Superior temporal gyrus (tissue), 1 donor: Measurements from ENCODE around the gene SNF8.
"Not testable (repeated sequence)": the region's sequence is repeated elsewhere in the genome, so short reads cannot be mapped to it uniquely, and the experiment has no call there.

Source experiments
- DNase-seq: peaks from one replicate; pipeline ENCODE4 v3.0.0-alpha.2; 2016; ENCODE audit errors: extremely low spot score

The SNF8 gene, protein sequence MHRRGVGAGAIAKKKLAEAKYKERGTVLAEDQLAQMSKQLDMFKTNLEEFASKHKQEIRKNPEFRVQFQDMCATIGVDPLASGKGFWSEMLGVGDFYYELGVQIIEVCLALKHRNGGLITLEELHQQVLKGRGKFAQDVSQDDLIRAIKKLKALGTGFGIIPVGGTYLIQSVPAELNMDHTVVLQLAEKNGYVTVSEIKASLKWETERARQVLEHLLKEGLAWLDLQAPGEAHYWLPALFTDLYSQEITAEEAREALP

DNA sequence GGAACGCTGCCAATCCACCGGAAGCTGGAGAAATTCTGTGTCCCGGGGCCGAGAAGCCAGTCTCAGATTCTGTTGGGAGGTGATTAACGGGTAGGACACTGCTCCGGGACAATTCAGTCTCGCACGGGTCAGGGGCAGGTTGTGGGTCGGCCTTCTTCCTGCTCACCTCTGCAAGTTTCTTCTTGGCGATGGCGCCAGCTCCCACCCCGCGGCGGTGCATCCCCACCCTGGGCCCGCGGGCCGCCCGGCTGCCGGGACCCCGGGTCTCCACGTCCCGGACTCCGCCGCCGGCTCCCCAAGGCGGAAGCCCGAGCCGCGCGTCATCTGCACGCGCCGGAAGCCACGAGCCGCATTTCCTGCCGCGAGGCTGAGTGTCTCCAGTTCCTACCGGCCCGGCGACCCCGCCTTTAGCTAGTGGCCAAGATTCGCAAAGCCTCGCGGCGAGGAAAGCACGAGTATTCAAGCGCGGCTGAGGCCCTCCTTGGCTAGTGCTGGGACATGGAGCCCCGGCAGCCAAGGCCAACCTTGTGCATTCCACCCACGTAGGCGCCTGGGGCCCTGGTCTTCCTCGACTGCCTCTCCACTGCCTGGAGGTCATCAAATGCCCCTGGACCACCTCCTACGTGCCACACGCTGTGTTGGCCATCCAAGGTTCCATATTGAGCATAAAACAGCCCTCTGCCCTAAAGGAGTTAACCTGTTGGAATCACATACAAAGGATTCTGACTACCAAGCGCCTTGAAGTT, at the start of gene SNF8:
TSS of gene SNF8 (minus strand) at position 328 of the 746 bp plus-strand sequence. CDS start at position 220, 108 bp downstream.
- DNase-seq, result peak; percentile 93

DNA sequence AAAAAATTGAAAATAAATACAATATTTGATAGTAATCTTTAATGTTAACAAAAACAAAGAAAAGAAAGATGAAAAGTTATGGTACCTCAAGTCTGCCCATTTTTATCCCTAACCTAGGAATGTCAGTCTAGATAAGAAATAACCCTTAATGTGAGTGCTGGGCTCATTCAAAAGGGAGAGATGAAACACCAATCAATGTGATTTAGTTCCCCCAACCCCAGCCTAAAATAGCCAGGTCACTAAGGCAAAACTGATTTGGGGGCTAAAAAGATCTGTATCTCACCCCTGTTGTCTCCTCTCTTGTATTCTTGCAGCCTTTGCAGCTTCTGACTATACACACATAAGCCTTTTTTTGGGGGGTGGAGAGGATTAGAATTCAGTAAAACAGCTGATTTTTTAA, 49.3 kb upstream of the SNF8 start:
- no peak for DNase-seq

DNA sequence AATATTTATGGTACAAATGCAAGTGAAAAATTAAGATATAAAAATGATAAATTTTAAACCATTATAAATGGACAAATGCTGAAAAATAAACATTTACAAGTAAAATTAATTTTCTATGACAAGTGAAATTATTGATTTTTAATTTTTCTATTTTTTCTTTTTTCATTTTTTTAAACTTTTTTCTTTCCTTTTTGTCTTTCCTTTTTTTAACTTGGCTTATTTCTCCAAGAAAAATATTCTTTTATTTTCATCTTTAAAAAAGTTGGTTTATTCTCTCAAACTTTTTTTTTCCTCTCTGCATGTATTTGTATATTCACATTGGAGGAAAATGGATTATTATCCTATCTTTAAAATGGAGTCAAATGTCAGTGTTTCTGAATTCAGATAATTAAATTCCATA, 48.7 kb upstream of the SNF8 start:
- DNase-seq, result no peak

DNA sequence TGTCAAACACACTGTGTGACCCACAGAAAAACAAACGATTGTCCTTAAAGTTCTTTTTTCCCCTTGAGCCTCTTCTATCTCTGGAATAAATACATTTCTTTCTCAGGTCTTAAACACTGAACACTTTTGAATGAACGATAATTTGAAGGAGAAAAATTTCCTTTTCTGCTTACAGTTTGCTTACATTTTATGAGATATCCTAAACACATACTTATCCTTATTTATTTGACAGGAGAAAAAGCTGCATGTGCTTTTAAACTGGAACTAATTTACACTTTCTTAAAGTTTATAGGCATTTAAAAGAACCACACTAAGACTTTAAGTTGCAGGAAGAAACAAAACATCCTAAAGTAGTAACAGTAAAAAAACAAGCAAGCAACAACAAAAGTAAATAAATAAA, 47.8 kb upstream of the SNF8 start:
- no peak for DNase-seq

DNA sequence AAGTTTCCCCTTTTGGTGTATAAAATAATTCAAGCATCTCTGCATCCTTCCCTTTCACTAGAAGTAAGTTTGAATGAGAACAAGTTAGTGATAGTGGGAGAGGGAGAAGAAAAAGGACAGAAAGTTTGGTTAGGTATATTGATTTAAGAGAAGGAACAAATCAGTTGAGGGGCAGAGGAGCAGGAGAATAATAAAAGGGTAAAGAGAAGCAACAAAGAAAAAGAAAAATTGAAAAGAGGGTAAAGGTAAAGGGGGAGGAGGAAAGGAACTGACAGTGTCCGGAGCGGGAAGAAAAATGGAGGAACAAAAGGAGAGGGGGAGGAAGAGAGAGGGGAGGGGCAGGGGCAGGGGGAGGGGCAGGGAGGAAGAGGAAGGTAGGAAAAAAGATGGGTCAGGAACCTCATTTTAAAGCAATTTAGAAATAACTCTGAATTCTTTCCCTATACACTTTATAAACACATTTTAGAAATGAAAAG, 46.3 kb upstream of the SNF8 start:
- DNase-seq, result no peak

DNA sequence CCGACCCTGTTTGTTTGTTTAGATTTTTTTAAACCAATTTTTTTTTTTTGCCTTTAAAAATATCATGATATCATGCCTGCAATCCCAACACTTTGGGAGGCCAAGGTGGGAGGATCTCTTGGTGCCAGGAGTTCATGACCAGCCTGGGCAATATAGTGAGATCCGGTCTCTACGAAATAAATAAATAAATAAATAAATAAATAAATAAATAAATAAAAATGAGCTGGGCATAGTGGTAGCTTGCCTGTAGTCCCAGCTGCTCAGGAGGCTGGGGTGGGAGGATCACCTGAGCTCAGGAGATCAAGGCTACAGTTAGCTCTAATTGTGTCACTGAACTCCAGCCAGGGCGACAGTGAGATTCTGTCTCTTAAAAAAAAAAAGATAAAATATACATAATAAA, 44.5 kb upstream of the SNF8 start:
- DNase-seq, result no peak

DNA sequence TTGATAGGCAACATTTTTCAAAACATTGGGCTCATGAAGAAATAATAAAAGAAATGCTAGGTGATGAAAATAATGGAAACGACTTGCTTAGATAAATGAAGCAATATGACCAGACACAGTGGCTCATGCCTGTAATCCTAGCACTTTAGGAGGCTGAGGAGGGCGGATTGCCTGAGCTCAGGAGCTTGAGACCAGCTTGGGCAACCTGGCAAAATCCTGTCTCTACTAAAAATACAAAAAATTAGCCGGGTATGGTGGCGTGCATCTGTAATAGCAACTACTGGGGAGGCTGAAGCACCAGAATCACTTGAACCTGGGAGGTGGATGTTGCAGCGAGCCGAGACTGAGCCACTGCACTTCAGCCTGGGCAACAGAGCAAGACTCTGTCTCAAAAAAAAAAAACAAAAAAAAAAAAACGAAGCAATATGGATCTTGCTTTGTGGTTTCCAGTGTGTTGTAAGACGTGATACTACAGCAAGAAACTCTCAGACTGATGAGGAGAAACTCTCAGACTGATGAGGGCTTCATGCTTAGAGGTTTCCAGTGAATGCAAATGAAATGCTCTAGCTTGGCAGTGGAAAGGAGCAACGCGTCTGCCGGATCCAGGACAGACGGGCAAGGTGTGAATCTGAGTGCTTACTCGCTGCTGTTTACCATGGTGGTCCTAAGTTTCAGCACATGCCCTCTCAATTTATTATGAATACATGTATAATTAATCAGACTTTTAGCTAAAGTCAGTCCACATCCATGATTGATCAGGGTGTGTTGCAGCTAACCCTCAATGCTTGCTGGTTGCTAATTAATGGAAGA, 41.0 kb upstream of the SNF8 start:
- no peak for DNase-seq

DNA sequence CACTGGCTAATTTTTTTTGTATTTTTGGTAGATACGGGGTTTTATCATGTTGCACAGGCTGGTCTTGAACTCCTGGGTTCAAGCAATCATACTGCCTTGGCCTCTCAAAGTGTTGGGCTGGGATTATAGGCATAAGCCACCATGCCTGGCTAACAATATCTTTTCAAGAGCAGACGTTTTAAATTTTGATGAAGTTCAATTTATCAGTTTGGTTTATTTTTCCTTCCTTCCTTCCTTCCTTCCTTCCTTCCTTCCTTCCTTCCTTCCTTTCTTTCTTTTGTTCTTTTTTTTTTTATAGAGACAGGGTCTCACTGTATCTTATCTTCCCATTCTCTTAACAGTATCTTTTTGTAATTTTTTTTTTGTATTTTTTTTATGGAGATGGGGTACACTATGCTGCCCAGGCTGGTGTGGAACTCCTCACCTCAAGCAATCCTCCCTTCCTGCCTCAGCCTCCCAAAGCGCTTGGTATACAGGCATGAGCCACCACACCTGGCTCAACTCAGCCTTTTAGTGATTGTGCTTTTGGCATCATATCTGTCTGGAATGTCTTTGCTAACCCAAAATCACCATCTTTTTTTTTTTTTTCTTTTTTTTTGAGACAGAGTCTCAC, 37.4 kb upstream of the SNF8 start:
- DNase-seq, result no peak

DNA sequence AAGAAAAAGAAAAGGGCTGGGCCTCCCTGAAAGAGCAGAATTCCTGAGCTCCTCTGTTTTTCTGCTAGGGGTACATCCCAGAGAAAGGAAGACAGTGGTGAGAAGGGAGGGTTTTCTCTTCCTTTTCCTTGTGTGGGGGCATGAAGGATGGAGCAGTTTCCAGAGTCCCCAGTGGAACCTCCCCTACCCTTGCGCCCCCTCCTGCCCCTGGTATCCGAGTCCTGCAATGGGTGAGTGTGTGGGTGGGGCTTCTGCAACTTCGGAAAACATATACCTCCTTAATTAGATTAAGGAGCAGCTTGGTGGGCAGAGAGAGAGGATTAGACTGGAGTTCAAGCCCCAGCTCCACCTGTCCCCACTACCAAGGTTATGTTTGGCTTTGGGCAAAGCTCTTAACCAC, 29.2 kb upstream of the SNF8 start:
- DNase-seq, result no peak

DNA sequence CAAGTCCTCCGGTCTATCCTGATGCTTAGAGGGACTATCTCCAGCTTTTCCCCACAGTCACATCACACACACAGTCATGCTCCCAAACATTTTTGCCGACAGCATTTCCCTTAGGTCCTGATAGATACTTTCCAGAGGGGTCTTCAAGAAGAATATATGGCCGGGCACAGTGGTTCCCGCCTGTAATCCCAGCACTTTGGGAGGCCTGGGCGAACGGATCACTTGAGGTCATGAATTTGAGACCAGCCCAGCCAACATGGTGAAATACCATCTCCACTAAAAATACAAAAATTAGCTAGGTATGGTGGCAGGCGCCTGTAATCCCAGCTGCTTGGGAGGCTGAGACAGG, 28.1 kb upstream of the SNF8 start:
- no peak for DNase-seq

DNA sequence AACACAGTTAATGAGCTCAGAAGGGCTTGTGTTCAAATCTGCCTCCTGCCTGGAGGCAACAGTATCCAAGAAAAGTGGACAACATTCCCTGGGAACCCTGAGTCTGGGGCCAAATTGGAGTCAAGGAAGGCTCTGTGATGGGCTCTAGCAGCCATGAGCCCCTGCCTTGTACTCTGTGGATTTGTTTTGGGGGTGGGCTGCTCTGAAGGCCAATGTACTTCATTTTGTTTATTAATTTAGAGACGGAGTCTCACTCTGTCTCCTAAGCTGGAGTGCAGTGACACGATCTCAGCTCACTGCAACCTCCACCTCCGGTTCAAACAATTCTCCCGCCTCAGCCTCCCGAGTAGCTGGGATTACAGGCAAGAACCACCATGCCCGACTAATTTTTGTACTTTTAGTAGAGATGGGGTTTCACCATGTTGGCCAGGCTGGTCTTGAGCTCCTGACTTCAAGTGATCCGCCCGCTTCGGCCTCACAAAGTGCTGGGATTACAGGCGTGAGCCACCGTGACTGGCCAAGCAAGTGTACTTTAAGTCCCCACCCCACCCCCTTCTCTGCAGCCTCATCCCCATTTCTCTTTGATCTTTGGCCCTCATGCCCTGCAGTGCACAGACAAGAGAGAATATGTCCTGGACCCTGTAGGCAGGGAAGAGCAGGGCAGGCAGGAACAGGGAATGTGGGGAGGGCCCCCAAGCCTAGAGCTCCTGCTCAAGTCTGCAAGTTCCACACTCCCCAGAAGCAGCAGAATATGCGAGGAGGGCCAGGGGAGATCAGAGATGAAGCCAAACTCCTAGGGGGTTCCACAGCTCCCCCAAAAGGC, 26.4 kb upstream of the SNF8 start:
- DNase-seq, result no peak

DNA sequence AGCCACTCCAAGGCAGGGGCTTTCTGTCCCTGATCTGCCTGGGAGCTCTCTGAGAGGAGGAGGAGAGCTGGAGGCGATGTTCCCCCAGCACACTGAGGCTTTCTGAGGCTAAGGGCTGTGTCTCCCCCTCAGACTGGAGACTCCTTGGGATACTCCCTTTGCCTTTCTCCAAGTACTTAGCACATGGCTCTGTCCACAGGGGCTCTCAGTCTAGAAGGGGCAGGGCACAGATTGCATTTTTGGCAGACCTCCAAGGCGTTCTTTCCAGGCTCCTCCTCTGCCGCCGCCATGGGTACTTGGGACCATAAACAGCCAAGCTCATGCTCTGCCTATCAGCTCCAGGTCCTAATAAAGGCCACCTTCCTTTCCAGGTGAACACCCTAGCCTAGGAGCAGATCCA, 25.6 kb upstream of the SNF8 start:
- no peak for DNase-seq

DNA sequence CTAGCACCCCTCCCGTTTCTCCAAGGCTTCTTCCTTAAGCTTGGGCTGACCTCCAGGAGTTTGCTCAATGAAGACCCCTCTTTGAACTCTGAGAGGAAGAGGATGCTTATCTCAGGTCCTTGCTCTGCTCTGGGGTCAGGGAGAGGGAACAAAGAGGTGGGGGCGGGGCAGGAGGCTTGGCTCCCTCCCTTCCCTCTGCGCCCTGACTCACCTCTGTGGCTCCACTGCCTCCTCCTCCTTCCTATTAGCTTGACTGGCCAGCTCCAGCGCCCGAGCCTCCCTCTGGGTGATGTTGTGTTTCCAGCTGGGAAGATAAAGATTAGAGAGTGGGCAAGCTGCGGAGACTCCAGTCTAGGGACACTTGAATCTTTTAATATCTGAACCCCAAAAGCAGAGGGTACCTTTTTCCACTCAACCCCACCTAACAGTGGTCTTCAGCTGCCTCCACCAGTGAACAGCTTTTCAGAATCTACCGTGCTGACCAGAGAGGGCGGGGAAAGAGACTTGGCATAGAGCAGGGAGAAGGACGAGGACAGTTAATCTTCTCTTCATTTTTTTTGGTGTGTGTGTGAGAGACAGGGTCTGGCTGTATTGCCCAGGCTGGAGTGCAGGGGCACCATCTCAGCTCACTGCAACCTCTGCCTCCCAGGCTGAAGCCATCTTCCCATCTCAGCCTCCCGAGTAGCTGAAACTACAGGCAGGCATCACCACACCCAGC, 17.0 kb upstream of the SNF8 start:
- DNase-seq, result no peak

DNA sequence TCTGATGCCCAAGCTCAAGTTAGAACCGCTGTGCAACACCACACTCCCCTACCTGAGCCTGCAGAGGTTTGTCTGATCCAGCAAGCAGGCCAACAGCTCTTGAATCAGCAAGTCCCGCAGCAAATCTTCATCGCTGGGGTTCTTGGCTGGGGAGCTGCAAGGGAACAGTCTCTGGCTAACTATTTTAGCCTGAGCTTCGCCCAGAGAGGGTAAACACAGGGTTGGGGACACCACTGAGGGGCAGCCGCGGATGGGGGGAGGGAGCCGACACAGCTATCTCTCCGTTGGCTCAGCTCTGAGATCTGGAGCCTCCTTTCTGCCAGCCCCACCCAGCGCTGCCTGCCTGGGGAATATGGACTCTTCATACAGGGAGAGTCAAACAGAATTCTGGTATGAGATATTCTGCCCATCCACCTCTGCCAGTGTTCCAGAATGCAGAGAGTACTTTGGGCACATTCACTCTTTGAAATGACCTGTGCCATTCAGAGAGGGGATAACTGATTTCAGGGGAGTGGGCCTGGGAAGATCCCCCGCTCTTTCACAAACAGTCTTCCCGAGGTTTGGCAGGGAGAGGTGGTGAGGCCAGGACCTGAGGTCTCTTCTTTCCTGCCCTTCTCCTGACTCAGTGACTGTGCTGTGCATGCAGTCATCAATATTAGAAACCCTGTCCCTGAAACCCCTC, 16.3 kb upstream of the SNF8 start:
- no peak for DNase-seq

DNA sequence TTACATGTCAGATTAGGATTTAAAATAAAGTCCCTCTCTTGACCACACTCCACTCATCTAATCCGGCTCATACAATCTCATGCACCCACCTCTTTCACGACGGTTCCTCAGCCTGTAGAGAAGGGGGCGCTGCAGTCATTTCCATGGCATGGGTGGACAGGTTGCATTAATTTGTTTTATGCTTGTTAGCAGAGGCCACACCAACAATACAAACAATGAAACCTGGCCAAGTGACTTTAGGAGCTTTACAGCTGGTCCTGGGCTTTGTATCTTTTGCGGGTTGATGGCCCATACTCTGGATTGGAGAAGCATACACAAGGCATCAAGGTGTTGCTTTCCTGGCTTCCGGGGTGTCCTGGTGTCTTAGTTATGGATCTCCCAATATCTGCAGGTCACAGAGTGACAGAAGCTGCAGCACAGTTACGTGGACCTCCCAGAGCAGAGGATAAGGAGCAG, 9.7 kb upstream of the SNF8 start:
- DNase-seq, result no peak

DNA sequence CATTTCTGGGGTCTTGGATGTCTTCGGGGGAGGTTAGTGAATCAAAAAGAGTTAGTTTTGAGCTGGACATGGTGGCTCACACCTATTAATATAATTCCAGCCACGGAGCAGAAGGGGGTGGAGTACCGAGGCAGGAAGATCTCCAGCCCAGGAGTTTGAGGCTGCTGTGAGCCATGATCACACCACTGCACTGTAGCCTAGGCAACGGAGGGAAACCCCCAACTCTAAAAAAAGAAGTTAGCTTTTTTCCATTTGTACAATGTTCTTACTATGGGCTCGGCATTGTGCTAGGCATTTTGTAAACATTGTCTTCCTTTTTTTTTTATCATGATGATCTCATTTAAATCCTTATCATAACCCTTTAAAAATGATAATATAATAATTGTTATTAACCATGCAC, 8.3 kb upstream of the SNF8 start:
- DNase-seq, result no peak

DNA sequence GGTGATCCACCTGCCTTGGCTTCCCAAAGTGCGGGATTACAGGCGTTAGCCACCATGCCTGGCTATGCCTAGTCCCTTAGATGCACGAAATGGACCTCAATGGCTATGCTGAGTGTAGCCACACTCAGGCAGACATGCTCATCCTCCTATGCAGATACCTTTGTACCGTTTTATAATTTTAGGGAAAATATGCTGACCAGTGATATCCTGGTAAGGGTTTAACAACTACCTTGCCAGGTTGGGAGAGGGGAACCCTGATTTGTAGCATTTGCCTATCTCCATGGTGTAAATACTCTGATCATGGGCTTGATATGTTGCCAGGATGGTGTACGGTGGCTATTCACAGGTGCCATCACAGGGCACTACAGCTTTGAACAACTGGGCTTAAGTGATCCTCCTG, 6.9 kb upstream of the SNF8 start:
- no peak for DNase-seq

DNA sequence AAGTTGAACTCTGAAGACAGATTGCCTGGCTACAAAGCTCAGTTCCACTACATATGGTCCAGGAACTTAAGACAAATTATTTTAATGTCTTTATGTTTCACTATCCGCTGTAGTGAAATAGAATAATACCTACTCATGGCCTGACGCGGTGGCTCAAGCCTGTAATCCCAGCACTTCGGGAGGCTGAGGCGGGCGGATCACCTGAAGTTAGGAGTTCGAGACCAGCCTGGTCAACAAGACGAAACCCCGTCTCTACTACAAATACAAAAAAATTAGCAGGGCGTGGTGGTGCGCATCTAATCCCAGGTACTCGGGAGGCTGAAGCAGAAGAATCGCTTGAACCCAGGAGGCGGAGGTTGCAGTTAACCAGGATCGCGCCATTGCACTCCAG, 614 bp upstream of the SNF8 start:
- not testable (repeated sequence) for DNase-seq

DNA sequence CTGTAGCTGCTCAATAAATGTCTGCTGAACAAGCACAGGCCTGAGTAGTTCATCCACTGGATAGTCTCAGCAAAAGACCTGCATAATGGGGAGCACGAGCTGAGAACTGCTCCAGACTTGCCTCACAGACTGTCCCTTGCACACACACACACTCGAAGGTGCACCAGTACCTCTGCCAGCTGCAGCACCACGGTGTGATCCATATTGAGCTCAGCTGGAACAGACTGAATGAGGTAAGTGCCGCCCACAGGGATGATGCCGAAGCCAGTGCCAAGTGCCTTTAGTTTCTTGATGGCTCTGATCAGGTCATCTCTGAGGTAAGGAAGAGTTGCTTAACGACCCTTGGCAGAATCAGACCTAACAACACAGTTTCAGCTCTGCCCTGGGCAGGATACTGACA, 11.6 kb downstream of the SNF8 start:
- no peak for DNase-seq

DNA sequence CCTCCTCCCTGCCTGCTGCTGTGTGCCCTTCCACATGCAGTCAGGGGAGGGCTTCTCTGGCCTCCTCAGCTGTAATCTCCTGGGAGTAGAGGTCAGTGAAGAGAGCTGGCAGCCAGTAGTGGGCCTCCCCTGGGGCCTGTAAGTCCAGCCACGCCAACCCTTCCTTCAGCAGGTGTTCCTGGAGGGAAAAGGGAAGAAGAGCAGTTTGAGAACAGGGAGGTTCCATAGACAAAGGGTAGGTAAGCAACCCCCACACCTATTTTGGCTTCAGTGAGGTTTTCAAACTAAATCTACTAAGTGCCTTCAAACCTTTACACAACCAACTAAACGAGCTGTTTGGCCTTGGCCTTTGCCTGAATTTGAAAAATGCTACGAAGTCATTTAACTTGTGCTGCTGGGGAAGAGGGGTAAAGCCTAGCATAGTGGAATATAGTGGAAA, 14.2 kb downstream of the SNF8 start:
- DNase-seq, result no peak
